ENCODE measurements around the gene ATP10D.
"Not testable (repeated sequence)": the region's sequence is repeated elsewhere in the genome, so short reads cannot be mapped to it uniquely, and the experiment has no call there.

ATP10D gene

GRCh38 chr4:47538111-47538824 lies 53.2 kb downstream of the ATP10D start:
- DNase-seq, result no peak

GRCh38 chr4:47538825-47539154 lies 53.7 kb downstream of the ATP10D start:
- peak in 1 of 2 donors; percentile 10 for DNase-seq

- not testable (repeated sequence) for DNase-seq
Measured at GRCh38 chr4:47542640-47543039, 57.6 kb downstream of the ATP10D start.

DNA sequence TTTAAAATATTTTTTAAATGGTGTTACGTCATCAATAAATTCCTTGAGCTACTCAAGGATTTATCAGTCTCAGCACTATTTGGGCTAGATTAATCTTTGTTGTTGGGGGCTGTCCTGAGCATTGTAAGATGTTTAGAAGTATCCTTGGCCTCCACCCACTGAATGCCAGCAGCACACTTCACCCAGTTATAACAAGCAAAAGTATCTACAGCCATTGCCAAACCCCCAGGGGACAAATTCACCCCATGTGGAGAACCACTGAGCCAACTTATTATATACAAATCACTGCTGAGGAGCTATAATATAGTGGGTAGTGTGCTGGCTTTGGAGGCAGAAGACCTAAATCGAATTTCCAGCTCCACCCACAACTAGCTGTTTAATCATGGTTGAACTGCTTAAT lies 58.3 kb downstream of the ATP10D start:
- no peak for DNase-seq

DNA sequence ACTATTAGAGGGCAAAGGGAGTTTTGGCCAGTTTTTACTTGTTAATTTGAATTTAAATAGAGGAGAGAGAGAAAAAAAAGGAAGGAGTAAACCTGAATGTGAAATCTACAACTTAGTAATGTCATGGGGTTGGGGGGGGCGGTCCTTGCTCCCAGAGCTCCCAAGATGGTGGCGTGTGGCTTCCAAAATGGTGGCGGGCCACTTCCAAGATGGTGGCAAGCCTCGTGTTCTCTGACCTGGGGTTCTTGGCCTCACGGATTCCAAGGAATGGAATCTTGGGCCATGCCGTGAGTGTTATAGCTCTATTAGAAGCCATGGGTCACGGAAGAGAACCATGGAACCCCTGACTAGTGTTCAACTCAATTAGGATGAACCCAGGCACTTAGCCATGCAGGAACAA lies 65.3 kb downstream of the ATP10D start:
- DNase-seq, result not testable (repeated sequence)

DNA sequence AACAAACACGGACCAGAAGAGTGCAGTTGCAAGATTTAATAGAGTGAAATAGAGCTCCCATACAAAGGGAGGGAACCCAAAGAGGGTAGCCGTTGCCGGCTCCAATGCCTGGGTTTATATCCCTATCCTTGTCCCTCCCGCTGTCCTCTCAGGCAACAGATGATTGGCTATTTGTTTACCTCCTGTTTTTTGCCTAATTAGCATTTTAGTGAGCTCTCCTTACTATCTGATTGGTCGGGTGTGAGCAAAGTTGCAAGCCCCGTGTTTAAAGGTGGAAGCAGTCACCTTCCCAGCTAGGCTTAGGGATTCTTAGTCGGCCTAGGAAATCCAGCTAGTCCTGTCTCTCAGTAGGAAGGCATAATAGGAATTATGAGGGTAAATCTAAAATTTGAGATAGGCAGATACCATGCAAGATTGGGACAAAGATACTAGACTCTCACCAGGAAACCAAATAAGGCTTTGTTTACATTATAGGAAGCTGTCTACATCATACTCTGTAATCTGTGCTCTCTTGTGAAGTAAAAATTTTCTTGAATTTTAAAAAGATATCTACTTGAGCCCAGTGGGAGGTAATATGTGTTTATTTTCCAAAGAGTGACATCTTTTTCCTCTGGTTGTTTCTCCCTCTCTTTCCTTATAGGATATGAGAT lies 65.9 kb downstream of the ATP10D start:
- DNase-seq, result no peak

DNA sequence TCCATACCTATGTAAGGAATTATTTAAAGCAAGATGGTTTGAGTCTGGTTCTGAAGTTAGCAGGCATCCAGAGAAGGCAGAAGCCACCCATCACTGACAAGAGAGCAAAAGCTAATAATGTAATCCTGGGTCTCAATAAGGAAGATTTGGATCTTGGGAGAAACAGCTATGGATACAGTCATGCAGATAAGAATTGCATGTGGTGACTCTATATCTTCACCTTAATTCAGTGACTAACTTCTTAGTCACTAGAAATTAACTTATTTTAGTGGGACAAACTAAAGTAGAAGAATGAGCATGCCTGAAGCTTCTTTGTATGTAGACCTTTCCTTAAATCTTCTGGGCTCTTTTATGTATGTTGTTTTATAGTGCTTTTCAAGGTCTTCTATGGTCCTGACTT lies 66.6 kb downstream of the ATP10D start:
- DNase-seq, result no peak

DNA sequence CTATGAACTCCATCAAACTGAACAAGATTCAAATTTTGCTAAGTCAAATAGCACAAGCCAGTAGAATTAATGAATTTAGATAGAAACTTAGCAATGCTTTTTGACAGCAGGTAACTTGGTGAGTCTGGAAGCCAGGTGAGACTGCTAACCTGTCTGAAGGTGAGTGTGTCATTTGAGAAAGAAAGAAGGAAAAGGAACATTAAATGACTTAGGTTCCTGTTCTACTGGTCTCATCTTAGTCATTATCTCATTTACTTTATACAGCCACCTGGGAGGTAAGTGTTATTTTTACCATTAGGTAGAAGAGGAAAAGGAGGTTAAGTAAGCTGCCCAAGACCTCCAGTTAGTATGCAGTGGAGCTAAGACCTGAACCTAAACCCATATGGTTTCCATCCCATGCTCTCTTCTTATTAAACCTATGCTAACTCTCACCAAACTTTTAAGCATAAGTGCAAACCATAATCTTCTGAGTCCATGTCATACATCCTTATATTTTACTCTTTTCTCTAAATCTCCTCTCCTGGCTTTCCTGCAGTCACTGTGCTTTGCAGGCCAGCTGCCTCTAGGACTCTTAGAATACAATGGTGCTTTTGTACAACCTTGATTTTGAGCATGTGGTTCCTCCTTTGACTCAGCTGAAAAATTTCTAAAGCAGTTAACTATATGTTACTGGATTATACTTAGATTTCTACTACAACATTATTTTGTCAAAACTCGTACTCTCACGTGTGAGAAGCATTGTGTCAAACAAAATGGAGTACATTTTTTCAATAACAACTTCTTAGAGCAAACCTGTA lies 68.5 kb downstream of the ATP10D start:
- DNase-seq, result no peak

GRCh38 chr4:47555920-47556319 lies 70.8 kb downstream of the ATP10D start:
- not testable (repeated sequence) for DNase-seq

DNA sequence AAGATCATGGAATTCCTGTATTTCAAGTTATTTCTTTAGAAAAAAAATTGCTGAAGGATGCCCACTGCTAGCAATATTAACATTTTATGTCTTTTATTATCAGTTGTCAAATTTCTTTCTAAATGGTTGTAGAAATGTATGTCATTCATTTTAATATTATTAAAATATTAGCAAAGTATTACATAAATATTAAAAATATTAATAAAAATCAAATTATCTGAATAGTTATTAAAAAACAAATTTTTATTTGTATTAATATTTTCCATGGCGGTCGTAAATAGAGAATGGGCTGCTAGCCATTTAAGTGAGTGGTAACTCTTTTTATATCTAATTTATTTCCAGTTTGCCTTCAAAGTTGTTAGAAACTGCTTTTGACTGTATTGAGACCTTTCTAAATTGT lies 72.2 kb downstream of the ATP10D start:
- no peak for DNase-seq

DNA sequence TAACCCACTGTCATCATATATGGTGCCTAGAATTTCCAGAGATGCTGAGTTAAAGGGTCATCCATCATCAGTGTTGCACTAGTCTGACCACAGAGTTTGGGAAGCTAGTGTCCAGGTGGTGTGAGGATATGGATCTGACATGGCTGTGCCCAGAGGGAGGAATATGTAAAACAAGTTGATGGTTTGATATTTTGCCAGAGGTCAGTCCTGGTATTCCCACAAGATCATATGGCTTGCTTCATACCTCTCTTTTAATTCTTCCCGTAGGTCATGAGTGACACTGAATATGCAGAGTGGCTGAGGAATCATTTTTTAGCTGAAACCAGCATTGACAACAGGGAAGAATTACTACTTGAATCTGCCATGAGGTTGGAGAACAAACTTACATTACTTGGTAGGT lies 75.6 kb downstream of the ATP10D start:
- no peak for DNase-seq

DNA sequence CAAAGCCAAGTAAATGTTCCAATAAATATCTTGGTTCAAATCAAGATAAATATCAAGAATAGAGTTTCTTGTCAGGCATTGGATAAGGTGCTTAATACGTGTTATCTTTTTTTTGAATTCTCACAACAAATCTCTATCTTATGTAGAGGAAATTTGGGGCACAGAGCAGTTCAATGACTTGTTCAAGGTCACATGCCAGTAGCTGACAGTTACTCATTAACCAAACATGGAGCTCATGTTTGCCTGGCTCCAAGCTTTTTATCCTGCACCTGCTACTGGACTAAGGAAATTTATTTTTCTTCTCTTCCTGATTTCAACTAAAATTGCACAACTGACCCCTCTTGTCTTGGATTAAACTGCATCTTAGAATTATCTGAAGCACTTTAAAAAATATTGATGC lies 76.3 kb downstream of the ATP10D start:
- DNase-seq, result no peak

GRCh38 chr4:47562297-47562696 lies 77.2 kb downstream of the ATP10D start:
- DNase-seq, result no peak

- no peak for DNase-seq
Measured at GRCh38 chr4:47566566-47566965, 81.5 kb downstream of the ATP10D start.

- no peak for DNase-seq
Measured at GRCh38 chr4:47566969-47567368, 81.9 kb downstream of the ATP10D start.

DNA sequence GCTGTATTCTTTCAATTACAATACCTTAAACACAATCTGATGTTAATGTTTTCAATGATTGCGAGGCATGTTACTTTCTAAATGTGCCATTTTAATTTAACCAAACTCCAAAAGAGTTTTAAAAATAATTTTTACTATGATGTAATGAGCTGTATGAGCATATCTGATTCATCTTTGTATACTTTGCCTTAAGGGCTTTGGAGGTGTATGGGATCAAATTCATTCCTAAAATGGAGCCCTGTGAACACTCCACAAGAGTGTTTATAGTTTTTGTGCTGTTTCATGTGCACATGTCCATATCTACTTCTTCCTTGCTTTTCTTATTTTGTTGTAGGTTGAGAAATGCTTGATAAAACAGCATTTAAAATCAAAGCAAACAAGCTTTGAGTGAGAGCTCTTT lies 82.4 kb downstream of the ATP10D start:
- no peak for DNase-seq

DNA sequence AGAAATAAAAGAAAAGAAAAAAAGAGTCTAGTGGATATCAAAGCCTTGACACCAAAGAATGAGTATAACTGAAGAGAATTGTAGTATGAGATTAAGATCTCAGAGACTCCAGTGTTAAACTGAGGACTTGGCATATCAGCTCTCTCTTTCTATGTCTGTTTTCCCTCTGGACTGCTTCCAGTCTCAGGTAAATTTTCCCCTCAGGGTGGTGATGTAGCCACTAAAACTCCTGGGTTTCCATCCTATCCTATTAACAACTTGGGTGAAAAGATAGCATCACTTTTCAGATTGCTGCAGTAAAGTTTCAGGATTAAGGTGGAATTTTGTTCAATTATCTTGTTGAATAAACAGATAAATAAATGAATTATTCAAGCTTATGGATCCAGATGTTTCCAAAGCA lies 85.7 kb downstream of the ATP10D start:
- no peak for DNase-seq

- DNase-seq, result no peak
Measured at GRCh38 chr4:47572981-47573380, 87.9 kb downstream of the ATP10D start.

DNA sequence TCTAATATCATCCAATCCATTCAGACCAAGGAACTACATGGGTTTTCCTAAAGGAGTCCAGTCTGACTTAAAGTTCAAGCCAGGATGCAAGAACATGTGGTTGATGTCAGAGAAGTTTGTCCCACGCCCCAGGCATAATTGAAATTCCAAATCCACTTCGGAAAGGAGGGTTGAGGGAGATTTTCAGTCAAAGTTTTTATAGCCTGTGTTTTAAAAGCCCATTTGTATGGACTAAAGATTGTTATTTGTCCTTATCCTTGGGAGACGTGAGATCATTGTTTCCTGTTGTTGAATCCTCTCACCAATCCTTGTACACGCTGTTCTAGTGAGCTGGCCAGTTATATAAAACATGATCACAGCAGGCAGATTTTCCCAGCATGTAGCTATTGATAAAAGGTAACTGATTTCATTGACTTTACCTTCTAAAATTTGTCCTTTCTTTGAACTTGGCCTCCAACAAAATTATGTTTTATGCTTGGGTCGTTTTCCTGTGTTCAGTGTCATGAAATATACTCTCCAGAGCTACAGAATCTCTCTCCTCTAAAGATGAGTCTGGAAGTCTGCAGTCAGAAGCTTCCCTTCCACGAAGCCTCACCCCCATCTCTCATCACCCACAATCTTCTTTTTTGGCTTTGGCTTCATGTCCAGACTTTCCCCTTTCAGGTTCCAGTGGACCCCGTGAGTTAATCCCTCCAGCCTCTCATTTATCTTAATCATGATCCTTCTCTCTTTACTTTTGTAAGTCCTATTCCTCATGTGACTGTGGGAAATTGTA lies 92.9 kb downstream of the ATP10D start:
- no peak for DNase-seq

DNA sequence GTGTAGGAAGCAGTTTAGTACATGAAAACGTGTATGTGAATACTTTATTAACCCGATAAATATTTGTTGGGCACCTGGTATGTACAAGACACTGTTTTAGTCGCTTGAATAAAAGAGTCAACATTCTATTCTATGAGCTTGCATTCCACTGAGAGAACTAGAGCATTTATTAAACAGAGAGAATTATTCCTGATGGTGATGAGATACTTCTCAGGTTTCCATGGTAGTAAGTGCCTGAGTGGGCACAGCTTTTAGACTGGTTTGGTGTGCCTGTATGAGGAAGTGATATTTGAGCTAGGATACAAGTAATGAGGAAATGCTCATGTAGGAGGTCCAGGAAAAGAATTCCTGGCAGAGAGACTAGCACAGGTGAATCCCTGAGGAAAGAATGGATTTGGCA lies 94.2 kb downstream of the ATP10D start:
- no peak for DNase-seq

GRCh38 chr4:47590325-47590724 lies 105.2 kb downstream of the ATP10D start:
- DNase-seq, result no peak

DNA sequence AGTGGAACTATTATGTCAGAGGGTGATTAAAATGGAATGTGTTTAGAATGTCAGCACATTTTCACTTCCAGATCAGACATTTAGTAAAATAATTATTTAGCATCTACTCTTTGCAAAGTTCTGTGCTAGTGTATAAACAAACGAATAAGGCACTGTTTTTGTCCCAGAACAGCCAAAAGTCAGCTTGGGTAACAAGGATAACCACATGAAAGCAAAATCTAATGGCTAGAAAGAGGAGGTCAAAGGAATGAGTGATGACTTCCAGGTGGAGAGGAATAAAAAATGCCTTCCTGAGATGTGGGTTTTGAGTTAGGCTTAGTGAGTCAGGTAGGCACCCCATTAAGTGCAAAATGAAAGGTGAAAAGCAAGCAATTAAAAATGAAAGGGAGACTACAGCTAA lies 112.6 kb downstream of the ATP10D start:
- DNase-seq, result no peak

GRCh38 chr4:47598320-47598719 lies 113.2 kb downstream of the ATP10D start:
- DNase-seq, result no peak
